Activated CD4-positive, alpha-beta memory T cell treated with anti-CD3 and anti-CD28 coated beads, Interleukin-2, amount 10 ng/mL, durations not matched to agents 7 days and 5 days (primary cell): ENCODE measurements around the gene ZBTB32. TPM values are rescaled to one million over a fixed set of nuclear protein-coding genes. Genes with fewer than 3 reads are reported as not detected.
"Not testable (repeated sequence)": the region's sequence is repeated elsewhere in the genome, so short reads cannot be mapped to it uniquely, and the experiment has no call there.

ENCODE experiments used
- CTCF ChIA-PET: fragments of 350-600 bp; sonication (Branson Sonifier 250); formaldehyde crosslinking; loops from one replicate; lab custom pipeline; 2021; ENCODE audit warnings: antibody characterized with exemption, inconsistent platforms; lab: Charles Lee
- POLR2A ChIA-PET: fragments of 350-600 bp; sonication (Branson Sonifier 250); formaldehyde crosslinking; loops from one replicate; lab custom pipeline; 2021; ENCODE audit warnings: antibody characterized with exemption; lab: Charles Lee
- DNase-seq: peaks from one replicate; pipeline ENCODE4 v3.0.0-alpha.2; 2020
- H3K27ac Mint-ChIP-seq: one replicate; pipeline ENCODE4 v1.8.0; 2021; ENCODE audit warnings: mild to moderate bottlenecking, mixed read lengths
- H3K27me3 Mint-ChIP-seq: one replicate; pipeline ENCODE4 v1.8.0; 2021; ENCODE audit warnings: mixed read lengths
- H3K36me3 Mint-ChIP-seq: one replicate; pipeline ENCODE4 v1.8.0; 2021; ENCODE audit warnings: low read depth, mixed read lengths
- H3K4me1 Mint-ChIP-seq: one replicate; pipeline ENCODE4 v1.8.0; 2021; ENCODE audit warnings: mixed read lengths
- H3K4me3 Mint-ChIP-seq: one replicate; pipeline ENCODE4 v1.8.0; 2021; ENCODE audit warnings: mild to moderate bottlenecking, mixed read lengths
- H3K9me3 Mint-ChIP-seq: one replicate; pipeline ENCODE4 v1.8.0; 2021; ENCODE audit warnings: mixed read lengths
- total RNA-seq, 2 experiments: library from RNA; stranded (reverse); gene quantifications; one replicate each; pipeline ENCODE4 v1.2.3, GENCODE V29; 2021

Gene ZBTB32
- total RNA-seq, 2 experiments from 2014 or later, result 94.8 to 96.2 TPM

DNA sequence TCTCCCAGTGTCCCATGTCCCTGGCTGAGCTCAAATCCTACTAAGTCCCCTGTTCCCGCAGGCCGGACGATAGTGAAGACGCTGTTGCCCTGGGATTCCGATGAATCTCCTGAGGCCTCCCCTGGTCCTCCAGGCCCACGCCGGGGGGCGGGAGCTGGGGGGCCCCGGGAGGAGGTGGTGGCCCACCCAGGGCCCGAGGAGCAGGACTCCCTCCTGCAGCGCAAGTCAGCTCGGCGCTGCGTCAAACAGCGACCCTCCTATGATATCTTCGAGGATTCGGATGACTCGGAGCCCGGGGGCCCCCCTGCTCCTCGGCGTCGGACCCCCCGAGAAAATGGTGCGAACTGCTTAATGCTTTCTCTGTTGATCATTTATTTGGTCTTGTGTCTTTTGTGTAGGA, 19.3 kb downstream of the ZBTB32 start:
- no peaks in the 10 kb centered on the region for H3K27me3 Mint-ChIP-seq
- H3K36me3 Mint-ChIP-seq, result peaks cover 74% of the 10 kb centered on the region
- no peak overlapping the region for H3K4me3 Mint-ChIP-seq
- CTCF ChIA-PET, result interaction anchor here (1.0 kb wide), 1 partner anchor 13 kb away, joined by 4 read pairs; no protein-coding TSS in a partner anchor
- H3K4me1 Mint-ChIP-seq, result peaks cover 19% of the 10 kb centered on the region
- no peak overlapping the region for H3K27ac Mint-ChIP-seq
- POLR2A ChIA-PET, result interaction anchor here (0.7 to 1.9 kb wide), 4 partner anchors 11 to 86 kb away, joined by 3 to 9 read pairs (median 4); no protein-coding TSS in a partner anchor
- DNase-seq, result no peak
- H3K9me3 Mint-ChIP-seq, result no peaks in the 10 kb centered on the region

DNA sequence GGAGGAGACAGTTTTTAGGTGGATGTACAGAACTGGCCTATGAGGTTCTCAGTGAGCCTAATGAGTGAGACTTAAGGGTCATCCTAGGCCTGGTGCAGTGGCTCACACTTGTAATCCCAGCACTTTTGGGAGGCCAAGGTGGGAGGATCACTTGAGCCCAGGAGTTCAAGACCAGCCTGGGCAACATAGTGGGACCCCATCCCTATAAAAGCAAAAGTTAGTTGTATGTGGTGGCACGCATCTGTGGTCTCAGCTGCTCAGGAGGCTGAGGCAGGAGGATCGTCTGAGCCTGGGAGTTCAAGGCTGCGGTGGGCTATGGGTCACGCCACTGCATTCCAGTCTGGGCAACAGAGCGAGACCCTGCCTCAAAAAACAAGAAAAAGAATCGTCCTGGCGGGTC, 19.8 kb downstream of the ZBTB32 start:
- H3K27me3 Mint-ChIP-seq, H3K9me3 Mint-ChIP-seq, H3K4me3 Mint-ChIP-seq, H3K27ac Mint-ChIP-seq, DNase-seq: not testable (repeated sequence)
- POLR2A ChIA-PET, result interaction anchor here (1.0 to 1.9 kb wide), 3 partner anchors 11 to 87 kb away, joined by 4 to 9 read pairs (median 5); no protein-coding TSS in a partner anchor
- Mint-ChIP-seq H3K4me1 (peaks cover 15% of the 10 kb centered on the region), H3K36me3 (peaks cover 76% of the 10 kb centered on the region)
- CTCF ChIA-PET, result interaction anchor here (1.0 kb wide), 1 partner anchor 13 kb away, joined by 4 read pairs; no protein-coding TSS in a partner anchor

- Mint-ChIP-seq H3K36me3 (peaks cover 80% of the 10 kb centered on the region), H3K27ac (no peak overlapping the region), H3K27me3 (no peaks in the 10 kb centered on the region), H3K4me1 (peaks cover 11% of the 10 kb centered on the region), H3K4me3 (no peak overlapping the region), H3K9me3 (no peaks in the 10 kb centered on the region)
- ChIA-PET POLR2A (interaction anchor here (1.7 to 1.9 kb wide), 2 partner anchors 16 to 87 kb away, joined by 5 to 9 read pairs; no protein-coding TSS in a partner anchor), CTCF (no interaction called here)
- DNase-seq, result no peak
Observed at GRCh38 chr19:35724560-35724959, 20.2 kb downstream of the ZBTB32 start.

DNA sequence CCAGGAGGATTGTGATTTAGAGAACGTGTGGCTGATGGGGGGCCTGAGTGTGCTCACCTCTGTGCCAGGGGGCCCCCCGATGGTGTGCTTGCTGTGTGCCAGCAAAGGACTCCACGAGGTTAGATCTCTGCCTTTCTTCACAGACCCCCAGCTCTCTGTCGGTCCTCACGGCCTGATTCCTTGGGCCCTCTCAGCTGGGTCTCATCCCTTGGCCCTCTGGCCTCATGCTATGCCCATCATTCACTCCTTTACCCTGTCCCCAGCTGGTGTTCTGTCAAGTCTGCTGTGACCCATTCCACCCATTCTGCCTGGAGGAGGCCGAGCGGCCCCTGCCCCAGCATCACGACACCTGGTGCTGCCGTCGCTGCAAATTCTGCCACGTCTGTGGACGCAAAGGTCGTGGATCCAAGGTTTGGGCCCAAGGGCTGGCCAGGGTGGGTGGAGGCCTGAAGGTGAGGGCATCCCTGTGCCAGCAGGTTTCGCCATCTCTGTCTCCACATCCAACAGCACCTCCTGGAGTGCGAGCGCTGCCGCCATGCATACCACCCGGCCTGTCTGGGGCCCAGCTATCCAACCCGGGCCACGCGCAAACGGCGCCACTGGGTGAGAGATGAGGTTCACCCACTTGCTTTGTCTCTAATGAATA, 21.0 kb downstream of the ZBTB32 start:
- Mint-ChIP-seq H3K27me3 (no peaks in the 10 kb centered on the region), H3K4me1 (peaks cover 7% of the 10 kb centered on the region), H3K27ac (no peak overlapping the region), H3K36me3 (peaks cover 85% of the 10 kb centered on the region), H3K9me3 (no peaks in the 10 kb centered on the region), H3K4me3 (no peak overlapping the region)
- no peak for DNase-seq
- ChIA-PET POLR2A (interaction anchor here (1.3 to 1.9 kb wide), 2 partner anchors 12 to 15 kb away, joined by 4 to 9 read pairs; no protein-coding TSS in a partner anchor), CTCF (no interaction called here)

GRCh38 chr19:35727053-35727955, 22.9 kb downstream of the ZBTB32 start:
- Mint-ChIP-seq H3K36me3 (peaks cover 88% of the 10 kb centered on the region), H3K9me3 (no peaks in the 10 kb centered on the region), H3K27me3 (no peaks in the 10 kb centered on the region), H3K27ac (no peak overlapping the region), H3K4me3 (no peak overlapping the region), H3K4me1 (peaks cover 1% of the 10 kb centered on the region)
- POLR2A ChIA-PET, result interaction anchor here (0.7 to 1.9 kb wide), 5 partner anchors 7 to 17 kb away, joined by 3 to 7 read pairs (median 4); no protein-coding TSS in a partner anchor
- CTCF ChIA-PET, result no interaction called here
- no peak for DNase-seq

DNA sequence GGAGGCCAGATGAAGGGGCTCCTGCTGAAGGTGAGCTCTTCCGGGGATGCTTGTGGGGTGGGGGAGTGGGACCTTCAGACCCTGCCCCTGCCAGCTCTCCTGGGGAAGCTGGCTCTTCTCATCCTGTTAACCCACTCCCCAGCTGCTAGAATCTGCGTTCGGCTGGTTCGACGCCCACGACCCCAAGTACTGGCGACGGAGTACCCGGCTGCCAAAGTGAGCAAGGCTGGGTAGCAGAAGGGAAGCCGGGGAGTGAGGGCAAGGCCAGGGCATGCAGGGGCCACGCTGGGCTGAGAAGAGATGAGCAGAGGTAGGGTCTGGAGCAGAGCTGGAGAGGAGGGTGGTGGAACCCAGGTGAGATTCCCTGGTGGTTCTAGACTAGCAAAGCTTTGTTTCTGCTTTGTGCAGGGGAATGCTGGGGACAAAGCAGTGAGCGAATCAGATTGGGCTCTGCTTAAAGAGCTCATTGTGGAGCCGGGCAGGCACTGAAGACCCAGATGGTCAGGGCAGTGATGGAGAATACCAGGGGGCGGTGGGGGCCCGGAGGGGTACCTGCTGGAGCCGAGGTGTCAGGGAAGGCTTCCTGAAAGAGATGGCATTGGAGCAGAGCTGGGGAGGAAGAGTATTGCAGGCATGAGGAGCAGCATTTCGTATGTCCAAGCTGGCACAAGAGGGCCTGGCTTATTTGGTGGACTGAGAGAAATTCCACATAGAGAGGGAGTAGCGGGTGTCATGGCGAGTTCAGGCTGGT, 23.8 kb downstream of the ZBTB32 start:
- Mint-ChIP-seq H3K27me3 (no peaks in the 10 kb centered on the region), H3K4me3 (no peak overlapping the region), H3K9me3 (no peaks in the 10 kb centered on the region), H3K27ac (no peak overlapping the region), H3K36me3 (peaks cover 81% of the 10 kb centered on the region), H3K4me1 (peaks cover 1% of the 10 kb centered on the region)
- ChIA-PET POLR2A (interaction anchor here (0.7 to 1.9 kb wide), 4 partner anchors 8 to 16 kb away, joined by 3 to 7 read pairs (median 4); no protein-coding TSS in a partner anchor), CTCF (no interaction called here)
- DNase-seq, result no peak

DNA sequence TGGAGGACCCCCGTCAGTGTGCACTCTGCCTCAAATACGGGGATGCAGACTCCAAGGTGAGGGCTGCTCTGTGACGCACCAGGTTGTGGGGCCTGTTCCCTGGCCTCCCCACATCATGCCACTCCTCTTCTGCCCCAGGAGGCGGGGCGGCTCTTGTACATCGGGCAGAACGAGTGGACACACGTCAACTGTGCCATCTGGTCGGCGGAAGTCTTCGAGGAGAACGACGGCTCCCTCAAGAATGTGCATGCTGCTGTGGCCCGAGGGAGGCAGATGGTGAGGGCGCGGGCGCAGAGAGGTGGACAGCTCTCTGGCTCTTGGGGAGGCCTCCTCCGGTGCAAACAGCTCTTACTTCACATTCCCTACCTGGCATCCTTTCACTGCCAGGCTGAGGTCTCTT, 24.7 kb downstream of the ZBTB32 start:
- Mint-ChIP-seq H3K4me3 (no peak overlapping the region), H3K4me1 (no peaks in the 10 kb centered on the region), H3K27ac (no peak overlapping the region), H3K36me3 (peaks cover 78% of the 10 kb centered on the region), H3K9me3 (no peaks in the 10 kb centered on the region), H3K27me3 (no peaks in the 10 kb centered on the region)
- ChIA-PET CTCF (no interaction called here), POLR2A (interaction anchor here (1.6 to 1.9 kb wide), 2 partner anchors 10 to 11 kb away, joined by 5 to 7 read pairs; no protein-coding TSS in a partner anchor)
- DNase-seq, result no peak

GRCh38 chr19:35729763-35730162, 25.4 kb downstream of the ZBTB32 start:
- POLR2A ChIA-PET, result interaction anchor here (0.8 to 3.1 kb wide), 4 partner anchors 10 to 35 kb away, joined by 4 to 12 read pairs (median 6); partner anchors contain the start of gene IGFLR1
- DNase-seq, result no peak
- no peaks in the 10 kb centered on the region for H3K4me1 Mint-ChIP-seq
- peaks cover 78% of the 10 kb centered on the region for H3K36me3 Mint-ChIP-seq
- no peaks in the 10 kb centered on the region for H3K9me3 Mint-ChIP-seq
- CTCF ChIA-PET, result no interaction called here
- H3K27me3 Mint-ChIP-seq, result no peaks in the 10 kb centered on the region
- H3K4me3 Mint-ChIP-seq, result no peak overlapping the region
- H3K27ac Mint-ChIP-seq, result no peak overlapping the region

DNA sequence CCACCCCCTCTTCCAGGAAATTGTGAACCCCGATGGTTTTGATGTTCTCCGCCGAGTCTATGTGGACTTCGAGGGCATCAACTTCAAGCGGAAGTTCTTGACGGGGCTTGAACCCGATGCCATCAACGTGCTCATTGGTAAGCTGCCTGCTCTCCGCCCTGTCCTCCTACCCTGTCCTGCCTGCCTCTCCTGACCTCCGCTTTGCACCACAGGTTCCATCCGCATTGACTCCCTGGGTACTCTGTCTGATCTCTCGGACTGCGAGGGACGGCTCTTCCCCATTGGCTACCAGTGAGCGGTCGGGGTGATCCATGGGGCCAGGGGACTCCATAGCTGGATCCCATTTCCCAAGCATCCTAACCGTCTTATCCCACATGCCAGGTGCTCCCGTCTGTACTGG, 26.0 kb downstream of the ZBTB32 start:
- H3K36me3 Mint-ChIP-seq, result peaks cover 76% of the 10 kb centered on the region
- H3K27ac Mint-ChIP-seq, result no peak overlapping the region
- H3K4me3 Mint-ChIP-seq, result no peak overlapping the region
- ChIA-PET CTCF (interaction anchor here (0.6 kb wide), 1 partner anchor 16 kb away, joined by 3 read pairs; no protein-coding TSS in a partner anchor), POLR2A (interaction anchor here (0.8 to 3.1 kb wide), 5 partner anchors 10 to 36 kb away, joined by 3 to 12 read pairs (median 4); partner anchors contain the start of genes IGFLR1 and LIN37)
- no peaks in the 10 kb centered on the region for H3K4me1 Mint-ChIP-seq
- H3K27me3 Mint-ChIP-seq, result no peaks in the 10 kb centered on the region
- H3K9me3 Mint-ChIP-seq, result no peaks in the 10 kb centered on the region
- DNase-seq, result no peak

GRCh38 chr19:35731353-35731752, 27.0 kb downstream of the ZBTB32 start:
- CTCF ChIA-PET, result no interaction called here
- Mint-ChIP-seq H3K27me3 (no peaks in the 10 kb centered on the region), H3K4me3 (no peak overlapping the region), H3K27ac (no peak overlapping the region), H3K4me1 (peaks cover 4% of the 10 kb centered on the region), H3K9me3 (no peaks in the 10 kb centered on the region), H3K36me3 (peaks cover 72% of the 10 kb centered on the region)
- POLR2A ChIA-PET, result interaction anchor here (1.1 to 3.1 kb wide), 5 partner anchors 10 to 19 kb away, joined by 3 to 12 read pairs (median 4); partner anchors contain the start of genes IGFLR1 and LIN37
- DNase-seq, result no peak

- peaks cover 8% of the 10 kb centered on the region for H3K4me1 Mint-ChIP-seq
- peaks cover 73% of the 10 kb centered on the region for H3K36me3 Mint-ChIP-seq
- no peak overlapping the region for H3K4me3 Mint-ChIP-seq
- no peak overlapping the region for H3K27ac Mint-ChIP-seq
- POLR2A ChIA-PET, result interaction anchor here (1.0 to 3.1 kb wide), 5 partner anchors 8 to 16 kb away, joined by 3 to 12 read pairs (median 4); partner anchors contain the start of genes IGFLR1 and LIN37
- CTCF ChIA-PET, result no interaction called here
- no peaks in the 10 kb centered on the region for H3K27me3 Mint-ChIP-seq
- no peaks in the 10 kb centered on the region for H3K9me3 Mint-ChIP-seq
- no peak for DNase-seq
Observed at GRCh38 chr19:35731779-35732405, 27.5 kb downstream of the ZBTB32 start.
